Measurements from ENCODE around the gene STARD3. TPM values are rescaled to one million over a fixed set of nuclear protein-coding genes. Genes with fewer than 3 reads are reported as not detected.

STARD3 gene
- total RNA-seq, 8 experiments from 2014 or later, result 22.8 to 39.8 (median 29.6) TPM

DNA sequence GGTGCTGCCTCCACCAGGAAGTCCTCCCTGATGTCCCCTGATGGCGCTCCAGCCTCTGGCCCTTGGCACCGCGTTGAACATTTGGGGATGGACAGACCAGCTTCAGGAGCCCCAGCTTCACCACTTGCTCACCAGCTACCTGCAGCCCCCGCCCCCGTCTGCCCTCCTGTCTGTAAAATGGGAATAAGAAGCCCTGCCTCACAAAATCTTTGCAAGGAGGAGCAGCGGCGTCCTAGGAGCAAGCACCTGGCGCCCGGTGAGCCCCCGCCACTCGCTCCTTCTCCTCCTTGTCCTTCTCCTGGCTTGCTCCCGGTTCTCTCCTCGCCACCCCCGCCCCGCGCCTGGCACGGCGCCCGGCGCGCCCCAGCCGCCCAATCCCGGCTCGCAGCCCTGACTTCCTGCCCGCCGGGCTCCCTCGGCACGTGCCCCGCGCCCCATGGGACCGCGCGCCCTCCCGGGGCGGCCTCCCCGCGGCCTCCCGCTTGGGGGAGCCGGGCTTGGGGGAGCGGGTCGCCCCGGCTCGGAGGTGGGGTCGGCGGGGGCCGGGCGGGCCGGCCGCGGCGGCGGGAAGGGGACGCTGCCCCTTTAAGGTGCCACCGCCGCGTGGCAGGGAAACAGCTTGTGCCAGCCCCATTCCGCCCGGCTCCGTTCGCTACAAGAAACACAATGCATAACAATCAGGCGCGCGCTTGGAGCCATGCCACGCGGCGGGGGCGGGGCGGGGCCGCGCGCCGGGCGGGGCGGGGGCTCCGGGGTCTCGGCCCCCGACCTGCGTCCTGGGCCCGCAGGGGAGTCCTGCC is 19.3 kb upstream of the STARD3 start:
- ATAC-seq (replicated peaks in 6 of 8), result peak; percentile 35 to 75 (median 59)
- in situ Hi-C loops (cut with MboI; ENCODE audit: low pct_unique_long_range_greater_than_20kb in 2 of 9, low sequenced_read_pairs in 9 of 9, unreplicated experiment in 9 of 9), result loop anchor here in 1 of 9 experiments (25.0 kb wide), 1 partner anchor 120 kb away; the partner anchor contains the start of genes GRB7 and MIEN1
- 30% methylated on average over 3 of the region's 79 CpGs; no CpG with 5 or more reads in 9 of the 10 experiments for WGBS, 10 experiments
- Histone ChIP-seq H3K4me1 (replicated peaks in 1 of 2) (peaks cover 5 to 6% of the 10 kb centered on the region in 2 donors), H3K27ac (no peak overlapping the region), H3K4me3 (peak overlapping the region; percentile 32 to 49 (median 47))

DNA sequence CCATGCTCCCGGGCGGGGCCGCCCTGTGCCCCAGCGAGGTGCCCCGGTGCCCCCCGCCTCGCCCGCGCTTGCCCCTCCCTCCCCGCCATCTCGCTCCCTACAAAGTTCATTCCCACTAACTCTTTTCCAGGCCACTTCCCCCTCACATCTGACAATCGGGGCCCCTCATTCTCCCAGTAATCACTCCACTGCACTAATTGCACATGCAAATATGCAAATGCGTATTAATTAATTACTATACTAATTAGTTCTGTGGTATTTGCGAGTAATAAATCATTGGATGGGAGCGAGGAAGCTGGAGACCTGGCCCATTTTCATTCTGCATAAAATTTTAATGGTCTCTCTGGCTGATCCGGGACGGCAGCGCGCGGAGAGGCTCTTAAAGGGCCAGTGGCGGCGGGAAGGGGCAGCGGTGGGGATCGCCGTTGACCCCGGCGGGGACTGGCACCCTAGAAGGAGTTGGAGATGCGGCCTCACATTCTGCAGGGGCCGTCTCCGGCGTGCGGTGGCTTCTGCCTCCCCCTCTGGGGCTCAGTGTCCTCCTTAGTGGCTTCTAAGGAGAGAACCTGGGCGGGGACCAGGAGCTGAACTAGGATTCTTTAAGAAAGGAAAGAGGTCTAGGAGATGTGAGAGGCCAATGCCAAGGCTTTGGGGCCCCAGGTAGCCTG is 18.6 kb upstream of the STARD3 start:
- in situ Hi-C loops (cut with MboI; ENCODE audit: low pct_unique_long_range_greater_than_20kb in 2 of 9, low sequenced_read_pairs in 9 of 9, unreplicated experiment in 9 of 9), result loop anchor here in 1 of 9 experiments (25.0 kb wide), 1 partner anchor 119 kb away; the partner anchor contains the start of genes GRB7 and MIEN1
- H3K4me3 ChIP-seq, result peak overlapping the region; percentile 32 to 49 (median 47)
- ATAC-seq (replicated peaks in 6 of 8), result peak in 3 of 8 experiments; percentile 20 to 53 (median 23)
- 0 to 20% (median 4%) methylated on average over 1 to 5 of the region's 33 CpGs; no CpG with 5 or more reads in 6 of the 10 experiments for WGBS, 10 experiments
- H3K27ac ChIP-seq, result no peak overlapping the region
- H3K4me1 ChIP-seq (replicated peaks in 1 of 2), result peaks cover 5 to 6% of the 10 kb centered on the region in 2 donors

DNA sequence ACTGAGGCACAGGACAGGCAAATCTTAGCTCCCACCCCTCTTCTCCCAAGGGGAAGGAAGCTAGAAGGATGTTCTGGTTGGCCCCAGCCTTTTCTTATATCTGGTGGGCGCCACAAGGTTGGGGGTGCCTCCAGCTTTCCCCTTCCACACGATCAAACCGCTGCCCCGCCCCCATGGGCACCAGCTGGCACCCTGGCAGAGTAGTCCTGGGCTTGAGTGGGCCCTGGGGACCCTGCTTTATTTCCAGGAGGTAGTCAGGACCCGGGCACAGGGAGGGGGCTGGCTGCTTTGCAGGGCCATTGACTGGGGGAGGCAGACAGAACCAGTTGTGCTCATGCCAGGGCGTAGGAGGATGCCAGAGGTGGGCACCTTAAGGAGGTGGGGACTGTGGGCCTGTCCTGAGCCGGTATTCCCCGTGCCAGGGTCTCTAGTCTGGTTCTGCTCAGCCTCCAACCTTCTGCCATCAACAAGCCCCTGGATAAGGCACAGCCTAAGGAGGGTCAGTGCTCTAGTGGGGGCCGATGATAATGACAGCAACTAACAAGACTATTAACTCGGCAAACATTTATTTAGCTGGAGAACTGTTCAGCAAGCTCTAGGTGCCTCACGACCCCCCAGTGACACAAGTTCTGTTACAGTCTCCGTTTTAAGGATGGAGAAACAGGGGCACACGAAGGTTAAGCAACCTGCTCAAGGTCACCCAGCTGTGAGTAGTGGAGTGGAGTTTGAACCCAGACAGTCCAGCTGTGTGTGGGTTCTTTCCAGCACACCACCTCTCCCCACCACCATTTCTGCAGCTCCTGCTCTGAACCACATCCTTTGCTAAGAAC is 17.8 kb upstream of the STARD3 start:
- 20 to 54% (median 40%) methylated on average over 1 to 6 of the region's 13 CpGs; no CpG with 5 or more reads in 5 of the 10 experiments for WGBS, 10 experiments
- no peak overlapping the region for H3K27ac ChIP-seq
- no peak for ATAC-seq (replicated peaks in 6 of 8)
- H3K4me1 ChIP-seq (replicated peaks in 1 of 2), result peaks cover 5 to 6% of the 10 kb centered on the region in 2 donors
- in situ Hi-C loops (cut with MboI; ENCODE audit: low pct_unique_long_range_greater_than_20kb in 2 of 9, low sequenced_read_pairs in 9 of 9, unreplicated experiment in 9 of 9), result loop anchor here in 1 of 9 experiments (25.0 kb wide), 1 partner anchor 118 kb away; the partner anchor contains the start of genes GRB7 and MIEN1
- no peak overlapping the region for H3K4me3 ChIP-seq

DNA sequence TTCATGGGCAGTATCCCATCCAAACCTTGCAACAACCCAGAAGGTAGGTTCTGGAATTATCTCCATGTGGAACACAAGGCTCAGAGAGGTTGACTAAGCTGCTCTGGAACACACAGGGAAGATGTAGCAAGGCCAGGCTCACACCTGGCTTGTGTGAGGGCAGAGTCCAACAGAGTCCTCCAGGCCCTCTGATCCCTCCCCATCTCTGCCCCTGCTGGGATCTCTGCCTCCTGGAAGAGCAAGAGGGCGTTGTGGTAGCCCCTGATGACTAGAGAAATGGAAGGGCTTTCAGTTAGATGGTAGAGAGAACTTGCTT is 17.2 kb upstream of the STARD3 start:
- H3K27ac ChIP-seq, result no peak overlapping the region
- ATAC-seq (replicated peaks in 6 of 8), result no peak
- peaks cover 5 to 6% of the 10 kb centered on the region in 2 donors for H3K4me1 ChIP-seq (replicated peaks in 1 of 2)
- H3K4me3 ChIP-seq, result no peak overlapping the region
- WGBS, 10 experiments, result 14 to 50% methylated on average over 1 of the region's 1 CpG; no CpG with 5 or more reads in 8 of the 10 experiments
- in situ Hi-C loops (cut with MboI; ENCODE audit: low pct_unique_long_range_greater_than_20kb in 2 of 9, low sequenced_read_pairs in 9 of 9, unreplicated experiment in 9 of 9), result loop anchor here in 3 of 9 experiments (10.0 to 25.0 kb wide), 3 partner anchors 65 to 135 kb away; partner anchors contain the start of genes GRB7 (in 1 of the 3) and MIEN1 (in 1 of the 3)

DNA sequence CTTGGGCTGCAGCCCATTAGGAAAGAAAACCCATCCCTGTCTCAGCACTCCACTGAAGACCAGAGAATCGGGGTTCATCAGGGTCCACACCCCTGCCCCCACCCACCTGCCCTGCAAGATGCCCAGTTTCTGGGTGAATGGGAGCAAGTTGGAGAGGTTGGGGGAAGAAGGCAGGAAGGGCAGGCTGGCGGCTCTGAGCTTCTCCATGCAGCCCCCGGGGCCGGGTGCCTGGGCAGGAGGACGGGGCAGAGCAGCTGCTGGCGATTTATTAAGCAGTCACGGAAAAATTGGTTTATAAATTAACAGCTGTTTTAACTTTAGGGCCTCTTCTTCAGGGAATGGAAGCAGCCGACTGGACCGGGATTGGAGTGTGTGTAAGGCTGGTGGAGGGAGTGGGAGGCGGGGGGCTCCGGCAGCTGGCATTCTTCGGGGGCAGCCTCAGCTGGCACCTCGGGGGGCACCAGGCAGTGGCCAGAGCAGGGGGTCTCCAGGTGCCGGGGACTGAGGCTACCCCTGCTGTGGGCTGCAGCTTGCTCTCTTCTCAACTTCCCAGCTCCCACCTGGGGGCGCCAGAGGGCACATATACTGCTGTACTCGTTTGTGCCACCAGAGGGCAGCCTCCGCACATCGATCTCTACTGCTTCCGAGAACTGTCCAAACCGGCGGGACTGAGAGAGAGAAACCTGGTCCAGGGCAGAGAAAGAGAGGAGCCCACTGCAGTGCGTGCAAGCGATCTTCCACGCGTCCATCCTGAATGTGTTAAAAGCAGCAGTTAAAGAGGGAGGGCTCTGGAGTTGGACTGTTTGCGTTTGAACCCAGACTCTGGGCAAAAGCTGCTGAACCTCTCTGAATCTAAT is 15.2 kb upstream of the STARD3 start:
- peak; percentile 48 to 81 (median 74) for ATAC-seq (replicated peaks in 6 of 8)
- H3K27ac ChIP-seq, result no peak overlapping the region
- H3K4me3 ChIP-seq, result no peak overlapping the region
- in situ Hi-C loops (cut with MboI; ENCODE audit: low pct_unique_long_range_greater_than_20kb in 2 of 9, low sequenced_read_pairs in 9 of 9, unreplicated experiment in 9 of 9), result loop anchor here in 3 of 9 experiments (10.0 to 25.0 kb wide), 3 partner anchors 67 to 133 kb away; partner anchors contain the start of genes GRB7 (in 1 of the 3) and MIEN1 (in 1 of the 3)
- peaks cover 6 to 12% of the 10 kb centered on the region in 2 donors for H3K4me1 ChIP-seq (replicated peaks in 1 of 2)
- WGBS, 10 experiments, result 0 to 13% (median 0%) methylated on average over 1 to 6 of the region's 26 CpGs; no CpG with 5 or more reads in 5 of the 10 experiments

DNA sequence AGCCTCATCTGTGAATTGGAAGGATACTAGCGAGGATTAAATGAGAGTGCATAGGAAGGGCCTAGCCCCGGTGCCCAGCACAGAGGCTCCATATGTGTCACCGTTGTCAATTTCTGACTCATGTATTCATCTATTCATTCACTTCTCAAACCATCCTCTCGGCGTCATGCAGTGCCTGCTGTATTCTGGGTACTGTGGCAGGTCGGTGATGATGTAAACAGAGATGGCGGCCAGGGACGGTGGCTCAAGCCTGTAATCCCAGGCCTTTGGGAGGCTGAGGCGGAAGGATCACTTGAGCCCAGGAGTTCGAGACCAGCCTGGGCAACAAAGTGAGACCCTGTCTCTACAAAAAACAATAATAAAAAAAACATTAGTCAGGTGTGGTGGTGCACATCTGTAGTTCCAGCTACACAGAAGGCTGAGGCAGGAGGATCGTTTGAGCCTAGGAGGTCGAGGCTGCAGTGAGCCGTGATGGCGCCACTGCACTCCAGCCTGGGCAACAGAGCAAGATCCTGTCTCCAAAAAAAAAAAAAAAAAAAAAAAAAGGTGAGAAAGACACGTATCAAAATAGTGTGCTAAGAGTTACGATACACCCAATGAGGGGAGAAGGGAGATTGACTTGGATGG is 14.5 kb upstream of the STARD3 start:
- peaks cover 6 to 17% of the 10 kb centered on the region in 2 donors for H3K4me1 ChIP-seq (replicated peaks in 1 of 2)
- ATAC-seq (replicated peaks in 6 of 8), result peak in 7 of 8 experiments; percentile 16 to 65 (median 36)
- WGBS, 10 experiments, result 23 to 90% (median 50%) methylated on average over 2 to 15 of the region's 16 CpGs; no CpG with 5 or more reads in 1 of the 10 experiments
- no peak overlapping the region for H3K4me3 ChIP-seq
- in situ Hi-C loops (cut with MboI; ENCODE audit: low pct_unique_long_range_greater_than_20kb in 2 of 9, low sequenced_read_pairs in 9 of 9, unreplicated experiment in 9 of 9), result loop anchor here in 3 of 9 experiments (10.0 to 25.0 kb wide), 3 partner anchors 68 to 132 kb away; partner anchors contain the start of genes GRB7 (in 1 of the 3) and MIEN1 (in 1 of the 3)
- H3K27ac ChIP-seq, result no peak overlapping the region

DNA sequence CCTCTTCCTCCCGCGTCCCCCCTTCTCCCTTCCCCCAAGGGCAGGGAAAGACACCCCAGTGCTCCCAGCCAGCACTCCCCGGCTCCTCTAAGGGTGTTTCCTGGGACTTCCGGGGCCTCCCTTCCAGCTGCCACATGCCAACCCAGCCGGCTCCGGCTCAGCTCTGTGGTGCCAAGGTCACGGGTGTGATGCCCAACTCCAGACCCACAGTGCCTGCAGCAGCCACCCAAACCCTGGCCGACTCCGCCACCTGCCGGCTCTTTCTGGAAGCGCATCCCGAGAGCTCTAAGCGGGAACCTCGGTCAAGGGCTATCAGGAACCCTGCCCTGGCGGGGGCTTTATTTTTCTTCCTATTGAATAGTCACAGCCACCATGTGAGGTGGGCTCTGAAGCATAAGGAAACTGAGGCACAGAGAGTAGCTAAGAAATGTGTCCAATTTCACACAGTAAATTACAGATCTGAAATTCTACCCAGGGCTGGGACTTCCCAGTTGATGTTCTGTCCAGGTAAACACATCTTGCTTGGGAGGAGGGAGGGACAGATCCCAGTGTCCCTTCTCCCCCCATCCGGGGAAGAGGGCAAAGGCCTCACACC is 13.5 kb upstream of the STARD3 start:
- H3K4me1 ChIP-seq (replicated peaks in 1 of 2), result peaks cover 4 to 20% of the 10 kb centered on the region in 2 donors
- peak; percentile 29 to 69 (median 46) for ATAC-seq (replicated peaks in 6 of 8)
- WGBS, 10 experiments, result 0 to 1% (median 0%) methylated on average over 1 to 10 of the region's 16 CpGs; no CpG with 5 or more reads in 6 of the 10 experiments
- in situ Hi-C loops (cut with MboI; ENCODE audit: low pct_unique_long_range_greater_than_20kb in 2 of 9, low sequenced_read_pairs in 9 of 9, unreplicated experiment in 9 of 9), result loop anchor here in 3 of 9 experiments (10.0 to 25.0 kb wide), 3 partner anchors 69 to 131 kb away; partner anchors contain the start of genes GRB7 (in 1 of the 3) and MIEN1 (in 1 of the 3)
- no peak overlapping the region for H3K27ac ChIP-seq
- H3K4me3 ChIP-seq, result no peak overlapping the region

DNA sequence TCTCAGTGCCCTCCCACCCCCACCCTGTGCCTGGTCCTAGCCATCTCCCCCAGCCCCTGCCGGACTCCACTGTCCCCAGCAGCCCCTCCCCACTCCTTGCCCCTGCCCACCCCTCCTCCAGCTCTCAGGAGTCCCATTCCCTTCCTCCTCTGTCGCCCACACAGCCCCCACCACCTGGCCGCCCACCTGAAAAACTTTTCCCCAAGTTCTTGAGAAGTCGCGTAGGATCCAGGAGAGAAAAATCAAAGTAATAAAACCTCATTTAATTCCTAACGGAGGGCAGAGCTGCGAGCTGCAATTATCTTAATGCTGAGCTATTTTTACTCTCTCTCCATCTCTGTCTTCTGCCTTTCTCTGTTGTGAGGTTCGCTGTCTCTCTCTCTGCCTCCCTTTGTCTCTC is 12.6 kb upstream of the STARD3 start:
- in situ Hi-C loops (cut with MboI; ENCODE audit: low pct_unique_long_range_greater_than_20kb in 2 of 9, low sequenced_read_pairs in 9 of 9, unreplicated experiment in 9 of 9), result loop anchor here in 3 of 9 experiments (10.0 to 25.0 kb wide), 3 partner anchors 70 to 130 kb away; partner anchors contain the start of genes GRB7 (in 1 of the 3) and MIEN1 (in 1 of the 3)
- no peak for ATAC-seq (replicated peaks in 6 of 8)
- 29 to 72% (median 52%) methylated on average over 1 to 6 of the region's 8 CpGs; no CpG with 5 or more reads in 4 of the 10 experiments for WGBS, 10 experiments
- Histone ChIP-seq H3K4me3 (no peak overlapping the region), H3K27ac (no peak overlapping the region), H3K4me1 (replicated peaks in 1 of 2) (peaks cover 2 to 17% of the 10 kb centered on the region in 2 donors)

DNA sequence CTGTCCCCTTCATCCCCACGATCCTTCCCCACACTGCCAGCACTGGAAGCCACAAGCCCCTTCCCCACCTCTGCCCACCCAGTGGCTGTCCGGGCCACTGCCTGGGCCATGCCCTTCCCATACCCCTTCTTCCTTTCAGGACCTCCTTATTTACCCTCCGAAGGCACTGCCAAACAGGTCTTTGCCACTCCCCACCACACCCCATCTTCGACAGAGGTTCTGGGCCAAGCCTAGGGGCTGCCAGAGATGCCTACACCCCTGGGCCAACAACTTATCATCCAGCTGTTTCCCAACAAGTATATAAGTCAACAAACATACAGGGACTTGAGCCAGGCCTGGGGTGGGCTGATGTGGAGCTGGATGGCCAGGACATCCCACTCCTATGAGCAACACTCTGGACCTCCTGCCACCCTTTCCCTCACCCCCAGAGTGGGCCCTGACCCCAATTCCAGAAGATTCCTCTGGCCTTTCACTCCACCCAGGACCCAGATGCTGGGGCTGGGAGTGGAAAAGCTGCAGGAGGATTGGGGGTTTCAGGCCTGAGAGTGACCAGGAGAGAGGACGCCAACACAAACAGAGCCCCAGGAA is 11.7 kb upstream of the STARD3 start:
- in situ Hi-C loops (cut with MboI; ENCODE audit: low pct_unique_long_range_greater_than_20kb in 2 of 9, low sequenced_read_pairs in 9 of 9, unreplicated experiment in 9 of 9), result loop anchor here in 2 of 9 experiments (10.0 kb wide), 2 partner anchors 70 to 130 kb away; no protein-coding TSS in a partner anchor
- H3K27ac ChIP-seq, result no peak overlapping the region
- H3K4me1 ChIP-seq (replicated peaks in 1 of 2), result peaks cover 2 to 17% of the 10 kb centered on the region in 2 donors
- ATAC-seq (replicated peaks in 6 of 8), result no peak
- 71% methylated on average over 1 of the region's 5 CpGs; no CpG with 5 or more reads in 9 of the 10 experiments for WGBS, 10 experiments
- H3K4me3 ChIP-seq, result no peak overlapping the region

All from motor neuron (in vitro differentiated cells).